Measurements from ENCODE around the gene MAL. TPM values are rescaled to one million over a fixed set of nuclear protein-coding genes. Genes with fewer than 3 reads are reported as not detected.

Gene MAL
- total and polyA plus RNA-seq, 2 of the 13 experiments (the other 11 are each of a cell fraction or from before 2014, with no cell fraction given): not detected

- intact Hi-C loops (cut with micrococcal nuclease; ENCODE audit: unreplicated experiment) (no loop called here), in situ Hi-C loops (cut with HindIII; ENCODE audit: extremely low pct_ligation_motif_present, low pct_unique_long_range_greater_than_20kb) (no loop called here)
- no peaks in the 10 kb centered on the region for H3K9me3 ChIP-seq (ENCODE audit: low read length)
- no TSS peak for BruUV-seq (replicated peaks)
- no peaks in the 10 kb centered on the region for H3K79me2 ChIP-seq (ENCODE audit: insufficient read depth, low read length)
- no peak overlapping the region for H2AFZ ChIP-seq (ENCODE audit: low read length)
- H3K4me1 ChIP-seq (ENCODE audit: insufficient read depth, low read length): peaks cover 5% of the 10 kb centered on the region; the same call in 1 of the 2 replicates
- 0% methylated on average over 4 of the region's 7 CpGs for WGBS (ENCODE audit: low lambda C conversion rate)
- ChIA-PET POLR2A (no interaction called here), CTCF (ENCODE audit: low intra/inter-chr PET ratio, low total read pairs) (no interaction called here)
- no peak overlapping the region for H3K4me3 ChIP-seq (replicated peaks in 1 of 3; ENCODE audit: insufficient read depth in 1 of 3, low read depth in 2 of 3, low read length in 3 of 3)
- H3K27ac ChIP-seq (ENCODE audit: extremely low read length, insufficient read depth, low read length): no peak overlapping the region
- no peak overlapping the region for H3K9ac ChIP-seq (ENCODE audit: insufficient read depth, low read depth, low read length)
- DNase-seq (ENCODE audit: low spot score): no peak
- H4K20me1 ChIP-seq (ENCODE audit: insufficient read depth, low read length): no peaks in the 10 kb centered on the region
- FAIRE-seq: no peak
- TF ChIP-seq AGO1 (IDR thresholded peaks at IDR 0.05; ENCODE audit: low read depth, low read length, poor library complexity, severe bottlenecking) (no peak), E2F1 (CRISPR knock-in tag; IDR thresholded peaks at IDR 0.05) (no peak), SKI (IDR thresholded peaks at IDR 0.05; ENCODE audit: partially characterized antibody) (no peak), GABPB1 (CRISPR knock-in tag; IDR thresholded peaks at IDR 0.05) (no peak), MAZ (IDR thresholded peaks at IDR 0.05; ENCODE audit: borderline replicate concordance, low read depth, low read length) (no peak), MAZ (CRISPR knock-in tag; IDR thresholded peaks at IDR 0.05; ENCODE audit: low read depth) (no peak), ZNF30 (CRISPR knock-in tag; IDR thresholded peaks at IDR 0.05) (no peak), ZNF256 (CRISPR knock-in tag; conservative IDR thresholded peaks at IDR 0.05) (no peak)
- H3K27me3 ChIP-seq (ENCODE audit: control insufficient read depth in 1 of 2, insufficient read depth in 2 of 2, low read length in 2 of 2): peaks cover 11 to 85% of the 10 kb centered on the region in 2 experiments
- H3K36me3 ChIP-seq (replicated peaks in 1 of 2; ENCODE audit: control insufficient read depth in 1 of 2, insufficient read depth in 2 of 2, low read length in 2 of 2): no peaks in the 10 kb centered on the region
- H3K4me2 ChIP-seq (ENCODE audit: low read depth, low read length): no peak overlapping the region
- ATAC-seq: peak; percentile 20; the same call in 2 of the 3 replicates
Observed at GRCh38 chr2:95031076-95031725, 5.7 kb downstream of the MAL start.

Data from HepG2 (cell line).